ENCODE measurements around the gene GPBP1.

- TF ChIP-seq POLR2A (IDR thresholded peaks at IDR 0.05) (no peak), CTCF (IDR thresholded peaks at IDR 0.05) (no peak)
Observed at GRCh38 chr5:57128325-57128724, 45.5 kb upstream of the GPBP1 start.
